ENCODE results near the gene KCNK6. TPM values are rescaled to one million over a fixed set of nuclear protein-coding genes. Genes with fewer than 3 reads are reported as not detected.

KCNK6 gene
- total RNA-seq, 2 donors from 2014 or later = 6.5 to 10.8 TPM

- no peak for ATAC-seq
- Mint-ChIP-seq H3K4me3 (no peak overlapping the region), H3K27ac (no peak overlapping the region), H3K4me1 (peaks cover 8% of the 10 kb centered on the region), H3K27me3 (no peaks in the 10 kb centered on the region), H3K36me3 (ENCODE audit: low read depth) (peaks cover 2% of the 10 kb centered on the region)
- H3K9me3 ChIP-seq (ENCODE audit: control insufficient read depth, low read length, poor library complexity, severe bottlenecking) = no peaks in the 10 kb centered on the region
- DNase-seq = no peak
These were observed 34.1 kb upstream of the KCNK6 start for GRCh38 chr19:38285567-38285966.

- Mint-ChIP-seq H3K4me1 (no peaks in the 10 kb centered on the region), H3K4me3 (no peak overlapping the region), H3K36me3 (ENCODE audit: low read depth) (peaks cover 4% of the 10 kb centered on the region), H3K27me3 (no peaks in the 10 kb centered on the region), H3K27ac (no peak overlapping the region)
- no peak for DNase-seq
- no peak for ATAC-seq
- H3K9me3 ChIP-seq (ENCODE audit: control insufficient read depth, low read length, poor library complexity, severe bottlenecking) = no peaks in the 10 kb centered on the region
These were observed 32.0 kb upstream of the KCNK6 start for GRCh38 chr19:38287604-38288003.

- H3K27me3 Mint-ChIP-seq = no peaks in the 10 kb centered on the region
These were observed 31.4 kb upstream of the KCNK6 start for GRCh38 chr19:38288123-38288855.

GRCh38 chr19:38289955-38290354, 29.7 kb upstream of the KCNK6 start:
- Mint-ChIP-seq H3K27me3 (no peaks in the 10 kb centered on the region), H3K4me3 (no peak overlapping the region), H3K4me1 (no peaks in the 10 kb centered on the region), H3K36me3 (ENCODE audit: low read depth) (peaks cover 4% of the 10 kb centered on the region), H3K27ac (no peak overlapping the region)
- no peak for ATAC-seq
- no peak for DNase-seq
- no peaks in the 10 kb centered on the region for H3K9me3 ChIP-seq (ENCODE audit: control insufficient read depth, low read length, poor library complexity, severe bottlenecking)

More at GRCh38 chr19:38288123-38288855, 31.4 kb upstream of the KCNK6 start:
- Mint-ChIP-seq H3K27ac (no peak overlapping the region), H3K4me3 (no peak overlapping the region), H3K4me1 (no peaks in the 10 kb centered on the region), H3K36me3 (ENCODE audit: low read depth) (peaks cover 4% of the 10 kb centered on the region)
- DNase-seq (no peak), ATAC-seq (no peak)
- no peaks in the 10 kb centered on the region for H3K9me3 ChIP-seq (ENCODE audit: control insufficient read depth, low read length, poor library complexity, severe bottlenecking)

- no peaks in the 10 kb centered on the region for H3K4me1 Mint-ChIP-seq
- no peaks in the 10 kb centered on the region for H3K9me3 ChIP-seq (ENCODE audit: control insufficient read depth, low read length, poor library complexity, severe bottlenecking)
- no peak overlapping the region for H3K4me3 Mint-ChIP-seq
- H3K27me3 Mint-ChIP-seq = no peaks in the 10 kb centered on the region
- ATAC-seq = no peak
- DNase-seq = no peak
- H3K27ac Mint-ChIP-seq = no peak overlapping the region
- peaks cover 4% of the 10 kb centered on the region for H3K36me3 Mint-ChIP-seq (ENCODE audit: low read depth)
These were observed 29.0 kb upstream of the KCNK6 start for GRCh38 chr19:38290631-38291147.

GRCh38 chr19:38291855-38292254, 27.8 kb upstream of the KCNK6 start:
- peaks cover 4% of the 10 kb centered on the region for H3K36me3 Mint-ChIP-seq (ENCODE audit: low read depth)
- ATAC-seq = no peak
- no peak overlapping the region for H3K27ac Mint-ChIP-seq
- no peak overlapping the region for H3K4me3 Mint-ChIP-seq
- no peaks in the 10 kb centered on the region for H3K9me3 ChIP-seq (ENCODE audit: control insufficient read depth, low read length, poor library complexity, severe bottlenecking)
- no peaks in the 10 kb centered on the region for H3K4me1 Mint-ChIP-seq
- DNase-seq = no peak
- no peaks in the 10 kb centered on the region for H3K27me3 Mint-ChIP-seq

- H3K9me3 ChIP-seq (ENCODE audit: control insufficient read depth, low read length, poor library complexity, severe bottlenecking) = no peaks in the 10 kb centered on the region
- Mint-ChIP-seq H3K27me3 (no peaks in the 10 kb centered on the region), H3K4me1 (no peaks in the 10 kb centered on the region), H3K4me3 (no peak overlapping the region), H3K36me3 (ENCODE audit: low read depth) (peaks cover 4% of the 10 kb centered on the region), H3K27ac (no peak overlapping the region)
- DNase-seq (no peak), ATAC-seq (no peak)
These were observed 26.4 kb upstream of the KCNK6 start for GRCh38 chr19:38293281-38293680.

GRCh38 chr19:38294090-38294489, 25.6 kb upstream of the KCNK6 start:
- no peaks in the 10 kb centered on the region for H3K9me3 ChIP-seq (ENCODE audit: control insufficient read depth, low read length, poor library complexity, severe bottlenecking)
- Mint-ChIP-seq H3K27me3 (no peaks in the 10 kb centered on the region), H3K36me3 (ENCODE audit: low read depth) (peaks cover 4% of the 10 kb centered on the region), H3K4me3 (no peak overlapping the region), H3K4me1 (no peaks in the 10 kb centered on the region), H3K27ac (no peak overlapping the region)
- no peak for ATAC-seq
- no peak for DNase-seq

GRCh38 chr19:38298821-38299680, 20.6 kb upstream of the KCNK6 start:
- DNase-seq (no peak), ATAC-seq (no peak)
- Mint-ChIP-seq H3K27ac (peak overlapping the region; percentile 60), H3K4me1 (no peaks in the 10 kb centered on the region), H3K4me3 (no peak overlapping the region), H3K27me3 (no peaks in the 10 kb centered on the region), H3K36me3 (ENCODE audit: low read depth) (no peaks in the 10 kb centered on the region)
- no peaks in the 10 kb centered on the region for H3K9me3 ChIP-seq (ENCODE audit: control insufficient read depth, low read length, poor library complexity, severe bottlenecking)

- peaks cover 3% of the 10 kb centered on the region for H3K36me3 Mint-ChIP-seq (ENCODE audit: low read depth)
- peaks cover 2% of the 10 kb centered on the region for H3K4me1 Mint-ChIP-seq
These were observed 15.9 kb upstream of the KCNK6 start, which contains the start of gene C19orf33 for GRCh38 chr19:38303517-38304351. Gene C19orf33 (plus strand): TSS chr19:38304251. CDS start chr19:38304262, 11 bp downstream.

GRCh38 chr19:38304352-38304865, 15.2 kb upstream of the KCNK6 start:
- Mint-ChIP-seq H3K4me1 (peaks cover 2% of the 10 kb centered on the region), H3K27ac (no peak overlapping the region), H3K36me3 (ENCODE audit: low read depth) (peaks cover 3% of the 10 kb centered on the region), H3K27me3 (no peaks in the 10 kb centered on the region), H3K4me3 (no peak overlapping the region)
- H3K9me3 ChIP-seq (ENCODE audit: control insufficient read depth, low read length, poor library complexity, severe bottlenecking) = no peaks in the 10 kb centered on the region
- DNase-seq (no peak), ATAC-seq (no peak)

More at GRCh38 chr19:38303517-38304351, 15.9 kb upstream of the KCNK6 start, which contains the start of gene C19orf33:
- DNase-seq (no peak), ATAC-seq (no peak)
- Mint-ChIP-seq H3K4me3 (no peak within 1 kb of the TSS), H3K27me3 (no peaks in the 10 kb centered on the region), H3K27ac (no peak within 1 kb of the TSS)
- H3K9me3 ChIP-seq (ENCODE audit: control insufficient read depth, low read length, poor library complexity, severe bottlenecking) = no peaks in the 10 kb centered on the region

GRCh38 chr19:38304866-38305429, 14.7 kb upstream of the KCNK6 start:
- H3K4me1 Mint-ChIP-seq = peaks cover 2% of the 10 kb centered on the region
- H3K27me3 Mint-ChIP-seq = no peaks in the 10 kb centered on the region
- ATAC-seq = no peak
- peaks cover 3% of the 10 kb centered on the region for H3K36me3 Mint-ChIP-seq (ENCODE audit: low read depth)
- H3K4me3 Mint-ChIP-seq = no peak overlapping the region
- DNase-seq = no peak
- no peaks in the 10 kb centered on the region for H3K9me3 ChIP-seq (ENCODE audit: control insufficient read depth, low read length, poor library complexity, severe bottlenecking)
- no peak overlapping the region for H3K27ac Mint-ChIP-seq

Data from T-helper 17 cell (primary cell).